Measurements from ENCODE around the gene ATP8A2. TPM values are rescaled to one million over a fixed set of nuclear protein-coding genes. Genes with fewer than 3 reads are reported as not detected.

ATP8A2 gene
- total and polyA plus RNA-seq, 9 of the 15 experiments (the other 6 are each of a cell fraction or from before 2014, with no cell fraction given), result under 0.01 to 0.33 (median 0.06) TPM; not detected in 4

- TF ChIP-seq GABPA (tag; conservative IDR thresholded peaks at IDR 0.05; ENCODE audit: low read depth) (no peak), ZNF583 (CRISPR knock-in tag; IDR thresholded peaks at IDR 0.05) (no peak), ARNT (IDR thresholded peaks at IDR 0.05) (peak; percentile 85 to 90), ZNF12 (CRISPR knock-in tag; IDR thresholded peaks at IDR 0.05) (no peak), STAG1 (CRISPR knock-in tag; IDR thresholded peaks at IDR 0.05; ENCODE audit: borderline replicate concordance) (no peak), MEF2A (IDR thresholded peaks at IDR 0.05; ENCODE audit: control insufficient read depth, low read depth, low read length) (0 out of 2 replicates have a peak, but pooled peaks have one; percentile 49), HOXB6 (CRISPR knock-in tag; IDR thresholded peaks at IDR 0.05; ENCODE audit: borderline replicate concordance) (no peak), ZNF764 (CRISPR knock-in tag; IDR thresholded peaks at IDR 0.05; ENCODE audit: low read depth) (no peak), ATF1 (CRISPR knock-in tag; IDR thresholded peaks at IDR 0.05) (no peak), ATF1 (tag; IDR thresholded peaks at IDR 0.05) (peak; percentile 48; the same call in 1 of the 2 replicates), FOXA1 (IDR thresholded peaks at IDR 0.05; ENCODE audit: borderline replicate concordance) (peak; percentile 47; the same call in 1 of the 2 replicates), CBFA2T3 (IDR thresholded peaks at IDR 0.05) (peak; percentile 99), PCBP2 (IDR thresholded peaks at IDR 0.05; ENCODE audit: low read depth, low read length, poor library complexity, severe bottlenecking) (no peak), RFX5 (IDR thresholded peaks at IDR 0.05; ENCODE audit: low read depth, low read length) (no peak), ZBTB7A (IDR thresholded peaks at IDR 0.05; ENCODE audit: borderline replicate concordance, control insufficient read depth, low read depth, low read length) (no peak), E4F1 (CRISPR knock-in tag; IDR thresholded peaks at IDR 0.05; ENCODE audit: borderline replicate concordance) (no peak), ESRRA (IDR thresholded peaks at IDR 0.05; ENCODE audit: borderline replicate concordance, low read depth) (no peak; the same call in 1 of the 2 replicates), CSDE1 (IDR thresholded peaks at IDR 0.05) (no peak), RNF2 (IDR thresholded peaks at IDR 0.05) (peak; percentile 53), GTF2B (IDR thresholded peaks at IDR 0.05; ENCODE audit: extremely low read depth, insufficient read length) (no peak), IFI16 (CRISPR knock-in tag; IDR thresholded peaks at IDR 0.05) (no peak), HMGN3 (IDR thresholded peaks at IDR 0.05; ENCODE audit: borderline replicate concordance, extremely low read depth, insufficient read length, low read depth, low read length) (peak; percentile 51), EP300 (IDR thresholded peaks at IDR 0.05; ENCODE audit: low read length) (peak; percentile 95), ERF (CRISPR knock-in tag; IDR thresholded peaks at IDR 0.05) (no peak), ZMIZ1 (IDR thresholded peaks at IDR 0.05; ENCODE audit: low read depth in 2 of 2, low read length in 2 of 2) (peak in 1 of 2 experiments; percentile 90; a peak in 2 of 4 replicates)
These were observed 19.5 kb upstream of the ATP8A2 start (continued) for GRCh38 chr13:25352230-25352629.

All from K562 (cell line).